GM06990 (cell line): Measurements from ENCODE around the gene KRTAP5-4.

ENCODE experiments used
- DNase-seq: peaks from one replicate; pipeline ENCODE4 v3.0.0-alpha.2; 2011; ENCODE audit not compliant: insufficient read length; ENCODE audit errors: extremely low read depth
- H3K27me3 ChIP-seq: replicated peaks from 2 replicates; pipeline ENCODE4 v1.6.0; 2011; ENCODE audit warnings: low read length; ENCODE audit not compliant: control insufficient read depth, insufficient read depth
- H3K36me3 ChIP-seq: 2 replicates; pipeline ENCODE4 v1.5.1; 2011; ENCODE audit warnings: low read length; ENCODE audit not compliant: control insufficient read depth, insufficient read depth
- H3K4me3 ChIP-seq: replicated peaks from 2 replicates; pipeline ENCODE4 v1.5.1; 2011; ENCODE audit warnings: low read depth, mild to moderate bottlenecking, control low read depth, low read length
- CTCF ChIP-seq: IDR thresholded peaks from 2 replicates; pipeline ENCODE4 v1.5.1; 2011; ENCODE audit warnings: low read length, control low read depth, mild to moderate bottlenecking, inconsistent platforms; ENCODE audit not compliant: insufficient read depth, poor library complexity, severe bottlenecking

The KRTAP5-4 gene

GRCh38 chr11:1645357-1645821 lies 23.5 kb upstream of the KRTAP5-4 start:
- Histone ChIP-seq H3K36me3 (no peaks in the 10 kb centered on the region), H3K27me3 (peaks cover 2% of the 10 kb centered on the region), H3K4me3 (no peak overlapping the region)
- no peak for TF ChIP-seq CTCF
- DNase-seq: no peak

- H3K36me3 ChIP-seq: no peaks in the 10 kb centered on the region
- DNase-seq: no peak
- H3K27me3 ChIP-seq: no peaks in the 10 kb centered on the region; the same call in 1 of the 2 replicates
- no peak for TF ChIP-seq CTCF
- H3K4me3 ChIP-seq: no peak overlapping the region
Observed at GRCh38 chr11:1644601-1645356, 22.8 kb upstream of the KRTAP5-4 start.

- DNase-seq: no peak
- H3K4me3 ChIP-seq: no peak overlapping the region
- no peaks in the 10 kb centered on the region; the same call in 1 of the 2 replicates for H3K27me3 ChIP-seq
- H3K36me3 ChIP-seq: no peaks in the 10 kb centered on the region
- no peak for TF ChIP-seq CTCF
Observed at GRCh38 chr11:1643146-1643690, 21.3 kb upstream of the KRTAP5-4 start.

- DNase-seq: no peak
- Histone ChIP-seq H3K36me3 (no peaks in the 10 kb centered on the region), H3K4me3 (no peak overlapping the region), H3K27me3 (no peaks in the 10 kb centered on the region; the same call in 1 of the 2 replicates)
- no peak for TF ChIP-seq CTCF
Observed at GRCh38 chr11:1642288-1643145, 20.6 kb upstream of the KRTAP5-4 start.

- TF ChIP-seq CTCF: no peak
- H3K27me3 ChIP-seq: no peaks in the 10 kb centered on the region; the same call in 1 of the 2 replicates
Observed at GRCh38 chr11:1641096-1641495, 19.2 kb upstream of the KRTAP5-4 start.

More at GRCh38 chr11:1641096-1641495, 19.2 kb upstream of the KRTAP5-4 start:
- Histone ChIP-seq H3K4me3 (no peak overlapping the region), H3K36me3 (no peaks in the 10 kb centered on the region)
- DNase-seq: no peak
